SK-N-SH treated with all-trans-retinoic acid at 6 μM for 48 hours (cell line): ENCODE measurements around the gene VAT1L.

Source experiments
- BACH2 ChIP-seq: fragments of 250-450 bp; sonication (Bioruptor Pico); IDR thresholded peaks from 2 replicates; pipeline ENCODE4 v1.9.0; 2021; ENCODE audit warnings: mild to moderate bottlenecking, borderline replicate concordance
- ESRRG ChIP-seq: fragments of 250-450 bp; sonication (Bioruptor Pico); IDR thresholded peaks from 2 replicates; pipeline ENCODE4 v1.6.1; 2021; ENCODE audit warnings: mild to moderate bottlenecking
- ISL1 ChIP-seq: fragments of 250-450 bp; sonication (Bioruptor Pico); IDR thresholded peaks from 2 replicates; pipeline ENCODE4 v2.1.2; 2022; ENCODE audit warnings: mild to moderate bottlenecking, moderate library complexity
- PATZ1 ChIP-seq: fragments of 250-450 bp; sonication (Bioruptor Pico); IDR thresholded peaks from 2 replicates; pipeline ENCODE4 v1.8.0; 2020; ENCODE audit warnings: mild to moderate bottlenecking, moderate library complexity, borderline replicate concordance
- RARB ChIP-seq: fragments of 250-450 bp; sonication (Bioruptor Pico); IDR thresholded peaks from 2 replicates; pipeline ENCODE4 v1.8.0; 2021; ENCODE audit warnings: mild to moderate bottlenecking, moderate library complexity
- TOX ChIP-seq: fragments of 250-450 bp; sonication (Bioruptor Pico); IDR thresholded peaks from 2 replicates; pipeline ENCODE4 v1.8.0; 2021; ENCODE audit warnings: mild to moderate bottlenecking, moderate library complexity, borderline replicate concordance
- ZFP30 ChIP-seq: fragments of 450-650 bp; formaldehyde crosslinking; IDR thresholded peaks from 2 replicates; pipeline ENCODE4 v1.5.0; 2022; ENCODE audit warnings: mild to moderate bottlenecking, moderate library complexity
- ZNF565 ChIP-seq: fragments of 450-650 bp; formaldehyde crosslinking; conservative IDR thresholded peaks from 2 replicates; pipeline ENCODE4 v1.5.0; 2020; ENCODE audit warnings: low read depth, mild to moderate bottlenecking, moderate library complexity
- ZNF70 ChIP-seq: fragments of 450-650 bp; formaldehyde crosslinking; IDR thresholded peaks from 2 replicates; pipeline ENCODE4 v1.5.0; 2020; ENCODE audit warnings: mild to moderate bottlenecking, moderate library complexity
- ZNF8 ChIP-seq: fragments of 450-650 bp; formaldehyde crosslinking; IDR thresholded peaks from 2 replicates; pipeline ENCODE4 v1.5.0; 2020; ENCODE audit warnings: mild to moderate bottlenecking, moderate library complexity
- TF ChIP-seq, protein P1 (sequence below): fragments of 250-450 bp; sonication (Bioruptor Pico); IDR thresholded peaks from 2 replicates; pipeline ENCODE4 v1.5.1; 2020; ENCODE audit warnings: low read depth, mild to moderate bottlenecking, moderate library complexity

DNA sequence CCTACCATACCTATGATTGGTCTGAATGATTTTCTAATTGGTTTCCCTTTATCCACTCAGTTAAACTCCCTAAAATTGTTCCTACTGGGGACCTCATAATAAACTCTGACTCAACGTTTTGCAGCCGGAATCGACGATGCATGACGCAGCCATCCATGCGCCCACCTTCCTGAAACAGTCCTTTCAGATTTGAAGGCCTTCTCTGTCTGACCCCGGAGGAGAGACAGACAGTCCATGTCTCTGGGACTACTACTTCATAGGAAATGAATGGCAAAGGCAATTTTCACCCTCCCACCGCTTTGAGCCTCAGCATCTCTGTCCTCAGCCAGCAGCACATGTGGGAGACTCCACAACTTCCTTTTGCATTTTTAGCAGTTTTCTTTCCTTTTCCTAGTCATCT lies 13.5 kb downstream of the VAT1L start:
- TF ChIP-seq ZNF70 (CRISPR knock-in tag) (no peak), TOX (CRISPR knock-in tag) (no peak), ZNF8 (CRISPR knock-in tag) (no peak), BACH2 (CRISPR knock-in tag) (no peak), RARB (no peak), ESRRG (CRISPR knock-in tag) (no peak), ZNF565 (CRISPR knock-in tag) (no peak), ISL1 (CRISPR knock-in tag) (no peak), PATZ1 (CRISPR knock-in tag) (no peak), ZFP30 (no peak)
- TF ChIP-seq, protein P1, sequence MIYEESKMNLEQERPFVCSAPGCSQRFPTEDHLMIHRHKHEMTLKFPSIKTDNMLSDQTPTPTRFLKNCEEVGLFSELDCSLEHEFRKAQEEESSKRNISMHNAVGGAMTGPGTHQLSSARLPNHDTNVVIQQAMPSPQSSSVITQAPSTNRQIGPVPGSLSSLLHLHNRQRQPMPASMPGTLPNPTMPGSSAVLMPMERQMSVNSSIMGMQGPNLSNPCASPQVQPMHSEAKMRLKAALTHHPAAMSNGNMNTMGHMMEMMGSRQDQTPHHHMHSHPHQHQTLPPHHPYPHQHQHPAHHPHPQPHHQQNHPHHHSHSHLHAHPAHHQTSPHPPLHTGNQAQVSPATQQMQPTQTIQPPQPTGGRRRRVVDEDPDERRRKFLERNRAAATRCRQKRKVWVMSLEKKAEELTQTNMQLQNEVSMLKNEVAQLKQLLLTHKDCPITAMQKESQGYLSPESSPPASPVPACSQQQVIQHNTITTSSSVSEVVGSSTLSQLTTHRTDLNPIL = no peak
